Gastrocnemius medialis (tissue), 4 donors: Measurements from ENCODE around the gene C19orf85. TPM values are rescaled to one million over a fixed set of nuclear protein-coding genes. Genes with fewer than 3 reads are reported as not detected.
A peak's percentile ranks its signal among the peaks of the same experiment; 100 is the strongest.

Experiments used
- ATAC-seq, 2 donors: fragments of 150-250 bp; one replicate each; pipeline ENCODE4 v1.9.1; 2016
- DNase-seq, 2 donors: peaks; one replicate each; pipeline ENCODE4 v3.0.0-alpha.2; 2019
- H3K27ac ChIP-seq, 4 donors: fragments of 200-600 bp; sonication (generic); 1 replicate in 1 of 4; 2 replicates in 3 of 4; pipeline ENCODE4 v1.5.1; 2016 to 2018; ENCODE audit warnings: mild to moderate bottlenecking in 2 of 4, moderate library complexity in 1 of 4
- H3K27me3 ChIP-seq, 3 donors: fragments of 200-600 bp; sonication (generic) in 2 of 3; 1 replicate in 1 of 3; 2 replicates in 2 of 3; pipeline versions ENCODE4 v1.5.1 to v1.6.0; 2016 to 2019; ENCODE audit warnings: mild to moderate bottlenecking in 1 of 3, moderate library complexity in 1 of 3
- H3K36me3 ChIP-seq, 2 donors: fragments of 200-600 bp; sonication (generic) in 1 of 2; one replicate each; pipeline ENCODE4 v1.5.1; 2017 to 2018
- H3K4me1 ChIP-seq, 2 donors: fragments of 200-600 bp; sonication (generic) in 1 of 2; one replicate each; pipeline ENCODE4 v1.5.1; 2016 to 2017; ENCODE audit warnings: mild to moderate bottlenecking in 2 of 2
- H3K4me3 ChIP-seq, 4 donors: fragments of 200-600 bp; sonication (generic) in 3 of 4; 1 replicate in 1 of 4; 2 replicates in 3 of 4; pipeline ENCODE4 v1.5.1; 2016 to 2019; ENCODE audit warnings: mild to moderate bottlenecking in 2 of 4
- H3K9me3 ChIP-seq, 3 donors: fragments of 200-600 bp; sonication (generic) in 2 of 3; 1 replicate in 1 of 3; 2 replicates in 2 of 3; pipeline ENCODE4 v1.5.1; 2016 to 2019
- CTCF ChIP-seq, 5 experiments: fragments of 450-650 bp in 3 of 5; fragments of 200-600 bp in 2 of 5; sonication (generic) in 2 of 5; IDR thresholded peaks in 4 of 5; conservative IDR thresholded peaks in 1 of 5; 1 replicate in 4 of 5; 2 replicates in 1 of 5; pipeline ENCODE4 v1.5.1; 2016 to 2019; ENCODE audit warnings: antibody characterized with exemption in 5 of 5, mild to moderate bottlenecking in 3 of 5, moderate library complexity in 3 of 5
- POLR2A ChIP-seq, 2 donors: fragments of 450-650 bp; IDR thresholded peaks; one replicate each; pipeline ENCODE4 v1.6.1; 2017; ENCODE audit warnings: antibody characterized with exemption in 2 of 2, mild to moderate bottlenecking in 2 of 2, moderate library complexity in 2 of 2
- in situ Hi-C, 4 donors: fragments of 200-750 bp; cut with MboI; loops; one replicate each; pipeline versions ENCODE4 v1.15.0 to v1.8.0; 2017; ENCODE audit warnings: low sequenced_read_pairs in 4 of 4
- intact Hi-C: fragments of 100-400 bp; cut with DNase I; formaldehyde crosslinking; loops from one replicate; pipeline ENCODE4 v1.15.1; 2023; ENCODE audit warnings: low total_unique reads
- total RNA-seq, 4 donors: library from RNA; depleted of rRNA; stranded (reverse); fragments of >200 nt; gene quantifications; one replicate each; pipeline versions ENCODE4 v1.1.0 to v1.2.3, GENCODE V29; 2016

C19orf85 gene
- total RNA-seq, 4 donors from 2014 or later = not detected

GRCh38 chr19:55490478-55491432 is 26.2 kb upstream of the C19orf85 start:
- peaks cover 0 to 8% (median 0%) of the 10 kb centered on the region in 3 donors for H3K27me3 ChIP-seq
- H3K4me3 ChIP-seq = no peak overlapping the region
- intact Hi-C loops (no loop called here), in situ Hi-C loops (no loop called here)
- H3K4me1 ChIP-seq = peaks cover 3 to 9% of the 10 kb centered on the region in 2 donors
- no peak for DNase-seq
- no peaks in the 10 kb centered on the region for H3K9me3 ChIP-seq
- TF ChIP-seq POLR2A (IDR thresholded peaks at IDR 0.05) (no peak), CTCF (IDR thresholded peaks at IDR 0.05 in 4 of 5, conservative IDR thresholded peaks at IDR 0.05 in 1 of 5) (no peak)
- peak overlapping the region in 1 of 4 donors; percentile 18 for H3K27ac ChIP-seq
- no peak for ATAC-seq
- H3K36me3 ChIP-seq = no peaks in the 10 kb centered on the region

- Histone ChIP-seq H3K36me3 (no peaks in the 10 kb centered on the region), H3K9me3 (no peaks in the 10 kb centered on the region), H3K27ac (peak overlapping the region in 1 of 4 donors; percentile 47), H3K4me1 (peaks cover 3 to 18% of the 10 kb centered on the region in 2 donors), H3K4me3 (no peak overlapping the region), H3K27me3 (peaks cover 2 to 12% (median 7%) of the 10 kb centered on the region in 3 donors)
- ATAC-seq = no peak
- TF ChIP-seq POLR2A (IDR thresholded peaks at IDR 0.05) (no peak), CTCF (IDR thresholded peaks at IDR 0.05 in 4 of 5, conservative IDR thresholded peaks at IDR 0.05 in 1 of 5) (no peak)
- in situ Hi-C loops = no loop called here
- no peak for DNase-seq
- intact Hi-C loops = no loop called here
Observed at GRCh38 chr19:55489711-55490477, 25.3 kb upstream of the C19orf85 start.

GRCh38 chr19:55488986-55489710 is 24.6 kb upstream of the C19orf85 start:
- Histone ChIP-seq H3K4me3 (no peak overlapping the region), H3K27me3 (peaks cover 6 to 16% (median 11%) of the 10 kb centered on the region in 3 donors), H3K4me1 (peaks cover 10 to 25% of the 10 kb centered on the region in 2 donors), H3K36me3 (no peaks in the 10 kb centered on the region), H3K9me3 (no peaks in the 10 kb centered on the region), H3K27ac (peak overlapping the region in 3 of 4 donors; percentile 33 to 59 (median 47))
- in situ Hi-C loops (no loop called here), intact Hi-C loops (no loop called here)
- DNase-seq (no peak), ATAC-seq (no peak)
- TF ChIP-seq CTCF (IDR thresholded peaks at IDR 0.05 in 4 of 5, conservative IDR thresholded peaks at IDR 0.05 in 1 of 5) (no peak), POLR2A (IDR thresholded peaks at IDR 0.05) (no peak)

GRCh38 chr19:55487924-55488687 is 23.6 kb upstream of the C19orf85 start, which contains the start of gene SSC5D:
Gene SSC5D (plus strand): TSS chr19:55488436. CDS start chr19:55488590, 154 bp downstream.
- DNase-seq = no peak
- TF ChIP-seq POLR2A (IDR thresholded peaks at IDR 0.05) (no peak), CTCF (IDR thresholded peaks at IDR 0.05 in 4 of 5, conservative IDR thresholded peaks at IDR 0.05 in 1 of 5) (no peak)
- Histone ChIP-seq H3K4me3 (no peak within 1 kb of the TSS), H3K27ac (peak within 1 kb of the TSS; percentile 67 to 80 (median 76)), H3K4me1 (peaks cover 11 to 28% of the 10 kb centered on the region in 2 donors), H3K9me3 (no peaks in the 10 kb centered on the region), H3K27me3 (peaks cover 6 to 16% (median 11%) of the 10 kb centered on the region in 3 donors), H3K36me3 (peaks cover 0 to 3% of the 10 kb centered on the region in 2 donors)
- in situ Hi-C loops (no loop called here), intact Hi-C loops (no loop called here)
- ATAC-seq = no peak
